A673 (cell line): ENCODE results near the gene NREP. TPM values are rescaled to one million over a fixed set of nuclear protein-coding genes. Genes with fewer than 3 reads are reported as not detected.

Experiments
- BruUV-seq: library from RNA; stranded (reverse); fragments of 400-500 nt; replicated peaks from 2 replicates; lab custom pipeline; 2021; lab: Mats Ljungman, UMichigan
- CTCF ChIA-PET: fragments of 300-600 bp; sonication (Branson Sonifier 250); formaldehyde crosslinking; loops from one replicate; lab custom pipeline; 2022; ENCODE audit warnings: antibody characterized with exemption; lab: Charles Lee
- POLR2A ChIA-PET: fragments of 300-600 bp; sonication (Branson Sonifier 250); formaldehyde crosslinking; loops from one replicate; lab custom pipeline; 2022; ENCODE audit warnings: antibody characterized with exemption; ENCODE audit not compliant: low non-redundant PET; lab: Charles Lee
- DNase-seq: peaks from one replicate; pipeline ENCODE4 v3.0.0-alpha.2; 2015; ENCODE audit warnings: low spot score
- H3K27ac ChIP-seq: fragments of 200-600 bp; sonication (generic); 2 replicates; pipeline ENCODE4 v1.5.1; 2016; ENCODE audit warnings: mixed run types, low read depth, mild to moderate bottlenecking, mixed read lengths, antibody characterized with exemption, low read length; ENCODE audit not compliant: poor library complexity, severe bottlenecking
- H3K27me3 ChIP-seq: fragments of 200-600 bp; sonication (generic); replicated peaks from 2 replicates; pipeline ENCODE4 v1.6.1; 2017; ENCODE audit warnings: mixed run types, low read depth, mild to moderate bottlenecking, mixed read lengths, antibody characterized with exemption, low read length; ENCODE audit not compliant: insufficient read depth, poor library complexity
- H3K36me3 ChIP-seq: fragments of 200-600 bp; sonication (generic); 2 replicates; pipeline ENCODE4 v1.6.1; 2016; ENCODE audit warnings: mixed run types, mild to moderate bottlenecking, mixed read lengths, antibody characterized with exemption, low read length; ENCODE audit not compliant: insufficient read depth, poor library complexity, severe bottlenecking
- H3K4me1 ChIP-seq: fragments of 200-600 bp; sonication (generic); 2 replicates; pipeline ENCODE4 v1.6.1; 2017; ENCODE audit warnings: mixed run types, mild to moderate bottlenecking, mixed read lengths, antibody characterized with exemption, low read length; ENCODE audit not compliant: insufficient read depth, poor library complexity, severe bottlenecking
- H3K4me3 ChIP-seq: fragments of 200-600 bp; sonication (generic); 2 replicates; pipeline ENCODE4 v1.5.1; 2016; ENCODE audit warnings: low read depth, mixed run types, mild to moderate bottlenecking, mixed read lengths, low read length; ENCODE audit not compliant: poor library complexity, severe bottlenecking
- H3K9me3 ChIP-seq: fragments of 200-600 bp; sonication (generic); 2 replicates; pipeline ENCODE4 v1.6.1; 2016; ENCODE audit warnings: mixed run types, low read depth, mild to moderate bottlenecking, mixed read lengths, antibody characterized with exemption, low read length; ENCODE audit not compliant: poor library complexity, severe bottlenecking
- CTCF ChIP-seq: fragments of 300-800, 200-600 bp; sonication (generic); conservative IDR thresholded peaks from 2 replicates; pipeline ENCODE4 v1.5.1; 2017; ENCODE audit warnings: low read depth, mild to moderate bottlenecking, antibody characterized with exemption, low read length, moderate library complexity, mixed read lengths
- EZH2 ChIP-seq: fragments of 200-600 bp; sonication (generic); IDR thresholded peaks from 2 replicates; pipeline ENCODE4 v1.6.1; 2017; ENCODE audit warnings: borderline replicate concordance, low read depth, mild to moderate bottlenecking, mixed read lengths, antibody characterized with exemption, low read length; ENCODE audit not compliant: poor library complexity, severe bottlenecking
- intact Hi-C: fragments of 100-400 bp; cut with micrococcal nuclease; formaldehyde crosslinking; loops from one replicate; pipeline ENCODE4 v1.10.0; 2022; ENCODE audit not compliant: unreplicated experiment
- total RNA-seq: library from RNA; stranded (reverse); gene quantifications from 2 replicates; pipeline ENCODE4 v1.2.3, GENCODE V29; 2021

Gene NREP
- total RNA-seq, 1 experiment from 2014 or later: 31.0 TPM

- DNase-seq: no peak
- Histone ChIP-seq H3K9me3 (no peaks in the 10 kb centered on the region), H3K4me3 (no peak overlapping the region), H3K4me1 (peaks cover 11% of the 10 kb centered on the region), H3K27me3 (no peaks in the 10 kb centered on the region), H3K27ac (no peak overlapping the region), H3K36me3 (no peaks in the 10 kb centered on the region)
- POLR2A ChIA-PET: no interaction called here
- intact Hi-C loops: no loop called here
- no TSS peak for BruUV-seq
- TF ChIP-seq EZH2: no peak
- TF ChIP-seq CTCF: no peak
- CTCF ChIA-PET: no interaction called here
Observed at GRCh38 chr5:111784491-111785181, 27.6 kb upstream of the NREP start.

GRCh38 chr5:111783537-111783936 lies 26.5 kb upstream of the NREP start:
- no peaks in the 10 kb centered on the region for H3K27me3 ChIP-seq
- H3K9me3 ChIP-seq: no peaks in the 10 kb centered on the region
- peaks cover 18% of the 10 kb centered on the region for H3K4me1 ChIP-seq
- ChIA-PET POLR2A (no interaction called here), CTCF (no interaction called here)
- intact Hi-C loops: no loop called here
- BruUV-seq: no TSS peak
- H3K4me3 ChIP-seq: no peak overlapping the region
- no peak for DNase-seq
- H3K36me3 ChIP-seq: no peaks in the 10 kb centered on the region
- no peak for TF ChIP-seq CTCF
- no peak overlapping the region for H3K27ac ChIP-seq

- CTCF ChIA-PET: no interaction called here
Observed at GRCh38 chr5:111782216-111782615, 25.2 kb upstream of the NREP start.

More at GRCh38 chr5:111782216-111782615, 25.2 kb upstream of the NREP start:
- peaks cover 18% of the 10 kb centered on the region for H3K4me1 ChIP-seq
- no peak overlapping the region for H3K4me3 ChIP-seq
- intact Hi-C loops: no loop called here
- DNase-seq: no peak
- no peaks in the 10 kb centered on the region for H3K27me3 ChIP-seq
- no peak for TF ChIP-seq CTCF
- no TSS peak for BruUV-seq
- H3K9me3 ChIP-seq: no peaks in the 10 kb centered on the region
- H3K36me3 ChIP-seq: no peaks in the 10 kb centered on the region
- no peak overlapping the region for H3K27ac ChIP-seq
- POLR2A ChIA-PET: no interaction called here
